Measurements from ENCODE around the gene MAP6D1.
"Not testable (repeated sequence)": the region's sequence is repeated elsewhere in the genome, so short reads cannot be mapped to it uniquely, and the experiment has no call there.

Gene MAP6D1

DNA sequence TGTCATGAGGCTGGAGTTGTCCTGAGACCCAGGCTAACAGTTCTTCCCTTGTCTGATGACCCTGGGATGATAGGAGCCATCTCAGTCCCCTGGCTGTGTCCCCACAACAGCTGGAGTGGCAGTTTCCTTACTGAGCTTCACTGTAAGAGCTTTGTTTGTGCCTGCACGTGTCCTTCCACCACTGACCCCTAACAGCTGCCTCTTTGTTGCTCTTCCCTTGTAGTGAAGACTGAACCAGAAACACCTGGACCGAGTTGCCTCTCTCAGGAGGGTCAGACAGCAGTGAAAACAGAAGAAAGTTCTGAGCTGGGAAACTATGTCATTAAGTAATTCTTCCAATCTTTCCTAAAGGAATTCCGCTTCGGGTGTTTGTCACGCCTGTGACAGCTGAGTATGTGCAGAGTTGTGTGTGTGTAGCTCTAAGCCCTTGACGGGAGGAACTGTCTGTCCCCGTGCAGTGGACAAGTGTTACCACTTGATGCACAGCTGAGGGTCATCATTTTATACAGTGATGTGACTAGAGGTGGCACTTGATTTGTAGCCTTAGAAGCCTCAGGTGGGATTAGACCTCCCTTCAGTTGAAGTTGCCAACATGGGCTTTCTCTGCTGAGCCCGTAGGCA is 25.0 kb downstream of the MAP6D1 start:
- H3K36me3 ChIP-seq (ENCODE audit: insufficient read depth, low read length), result peaks cover 45% of the 10 kb centered on the region
- no peak overlapping the region for H3K9ac ChIP-seq (ENCODE audit: low read depth, low read length)
- H3K4me1 ChIP-seq (ENCODE audit: insufficient read depth, low read length), result no peaks in the 10 kb centered on the region
- no peaks in the 10 kb centered on the region for H3K9me3 ChIP-seq (ENCODE audit: control insufficient read depth, insufficient read depth, low read length)

DNA sequence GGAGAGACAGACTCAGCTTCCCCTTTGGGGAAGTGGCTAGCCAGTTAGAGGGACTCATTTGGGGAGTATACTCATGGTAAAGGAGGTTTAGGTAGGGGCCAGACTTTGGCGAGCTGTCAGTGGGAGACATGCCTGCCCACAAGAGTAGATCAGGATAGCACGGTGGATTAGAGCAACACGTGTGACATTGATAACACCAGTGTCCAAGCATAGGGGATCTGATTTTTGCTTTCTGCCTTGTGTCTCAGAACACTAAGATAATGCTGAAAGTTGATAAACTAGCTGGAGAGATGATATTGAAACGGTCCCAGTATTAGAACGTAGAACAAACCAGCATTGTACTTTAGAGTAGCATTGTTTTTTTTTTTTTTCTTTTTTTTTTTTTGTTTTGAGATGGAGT is 25.9 kb downstream of the MAP6D1 start:
- Histone ChIP-seq H3K9me3 (ENCODE audit: control insufficient read depth, insufficient read depth, low read length) (no peaks in the 10 kb centered on the region), H3K36me3 (ENCODE audit: insufficient read depth, low read length) (peaks cover 42% of the 10 kb centered on the region), H3K9ac (ENCODE audit: low read depth, low read length) (no peak overlapping the region), H3K4me1 (ENCODE audit: insufficient read depth, low read length) (no peaks in the 10 kb centered on the region)

DNA sequence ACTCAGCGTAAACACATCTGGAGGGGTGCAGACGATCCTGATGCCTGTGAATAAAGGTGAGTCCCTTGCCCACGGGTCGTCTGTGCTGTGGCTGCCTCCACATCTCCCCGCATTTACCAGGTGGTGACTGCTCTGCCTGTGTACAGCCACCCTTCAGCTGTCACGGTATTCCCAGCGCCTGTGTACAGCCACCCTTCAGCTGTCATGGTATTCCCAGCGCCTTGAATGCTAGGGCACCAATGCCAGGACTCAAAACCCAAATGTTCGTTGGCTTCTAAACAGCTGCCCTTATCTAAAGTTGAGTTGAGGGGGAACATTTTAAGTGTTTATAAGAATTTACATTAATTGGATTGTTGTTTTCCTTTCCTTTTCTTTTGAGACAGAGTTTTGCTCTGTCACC is 27.4 kb downstream of the MAP6D1 start:
- H3K9me3 ChIP-seq (ENCODE audit: control insufficient read depth, insufficient read depth, low read length), result no peaks in the 10 kb centered on the region
- H3K9ac ChIP-seq (ENCODE audit: low read depth, low read length), result no peak overlapping the region
- H3K4me1 ChIP-seq (ENCODE audit: insufficient read depth, low read length), result no peaks in the 10 kb centered on the region
- peaks cover 36% of the 10 kb centered on the region for H3K36me3 ChIP-seq (ENCODE audit: insufficient read depth, low read length)

DNA sequence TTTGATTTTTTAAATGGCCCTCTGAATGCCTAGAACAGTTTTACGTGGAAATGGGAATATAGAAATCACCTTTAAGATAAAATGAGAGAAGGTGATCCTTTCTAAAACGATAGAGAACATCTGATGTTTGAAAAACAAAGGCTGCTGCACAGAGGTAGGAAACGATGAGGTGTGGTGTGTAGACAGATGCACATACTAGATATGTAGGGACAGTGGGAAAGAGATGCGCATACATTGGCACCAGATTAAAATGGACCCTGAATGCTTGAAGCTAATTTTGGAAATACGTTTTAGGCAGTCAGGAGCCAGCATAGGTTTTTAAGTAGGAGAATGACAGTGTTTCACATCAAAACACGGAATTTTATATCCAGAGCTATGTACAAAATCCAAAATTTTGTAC is 29.0 kb downstream of the MAP6D1 start:
- no peaks in the 10 kb centered on the region for H3K4me1 ChIP-seq (ENCODE audit: insufficient read depth, low read length)
- peaks cover 33% of the 10 kb centered on the region for H3K36me3 ChIP-seq (ENCODE audit: insufficient read depth, low read length)
- H3K9ac ChIP-seq (ENCODE audit: low read depth, low read length), result no peak overlapping the region
- H3K9me3 ChIP-seq (ENCODE audit: control insufficient read depth, insufficient read depth, low read length), result no peaks in the 10 kb centered on the region

DNA sequence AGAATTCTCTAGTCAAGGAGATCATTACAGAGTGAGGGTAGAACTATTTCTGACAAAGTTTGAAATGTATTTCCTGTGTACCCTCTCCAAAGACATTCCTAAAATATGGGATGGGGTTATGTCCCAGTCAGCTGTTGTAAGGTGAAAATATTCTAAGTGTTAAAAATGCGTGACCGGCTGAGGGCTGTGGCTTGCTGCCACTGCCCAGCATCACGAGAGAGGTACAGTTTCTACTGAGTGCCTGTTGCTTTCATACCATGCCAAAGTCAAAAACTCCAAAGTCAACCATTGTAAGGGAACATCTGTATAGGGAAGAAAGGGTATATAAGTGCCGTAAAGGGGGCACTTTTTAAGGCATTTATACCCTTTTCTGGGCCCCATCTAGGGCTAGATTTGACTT is 30.9 kb downstream of the MAP6D1 start:
- Histone ChIP-seq H3K9me3 (ENCODE audit: control insufficient read depth, insufficient read depth, low read length) (no peaks in the 10 kb centered on the region), H3K36me3 (ENCODE audit: insufficient read depth, low read length) (peaks cover 29% of the 10 kb centered on the region), H3K9ac (ENCODE audit: low read depth, low read length) (no peak overlapping the region), H3K4me1 (ENCODE audit: insufficient read depth, low read length) (no peaks in the 10 kb centered on the region)

DNA sequence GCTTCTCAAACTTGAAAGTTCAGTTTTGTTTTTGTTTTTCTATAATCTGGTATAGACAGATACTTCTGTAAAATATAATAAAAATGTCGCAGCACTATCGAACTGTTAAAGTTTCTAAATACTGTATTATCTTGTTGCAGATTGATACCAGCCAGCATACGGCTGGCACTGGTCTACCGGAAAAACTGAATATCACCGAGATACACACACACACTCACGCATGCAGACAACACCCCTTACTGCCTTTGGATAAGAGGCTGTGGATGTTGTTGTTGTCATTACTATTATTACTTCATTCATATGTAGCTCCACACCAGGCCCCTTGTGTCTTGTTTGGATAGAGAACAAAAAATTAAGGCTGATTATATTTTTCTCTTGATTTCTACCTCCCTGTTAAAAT is 32.4 kb downstream of the MAP6D1 start:
- Histone ChIP-seq H3K36me3 (ENCODE audit: insufficient read depth, low read length) (peaks cover 20% of the 10 kb centered on the region), H3K4me1 (ENCODE audit: insufficient read depth, low read length) (no peaks in the 10 kb centered on the region), H3K9ac (ENCODE audit: low read depth, low read length) (no peak overlapping the region), H3K9me3 (ENCODE audit: control insufficient read depth, insufficient read depth, low read length) (no peaks in the 10 kb centered on the region)

DNA sequence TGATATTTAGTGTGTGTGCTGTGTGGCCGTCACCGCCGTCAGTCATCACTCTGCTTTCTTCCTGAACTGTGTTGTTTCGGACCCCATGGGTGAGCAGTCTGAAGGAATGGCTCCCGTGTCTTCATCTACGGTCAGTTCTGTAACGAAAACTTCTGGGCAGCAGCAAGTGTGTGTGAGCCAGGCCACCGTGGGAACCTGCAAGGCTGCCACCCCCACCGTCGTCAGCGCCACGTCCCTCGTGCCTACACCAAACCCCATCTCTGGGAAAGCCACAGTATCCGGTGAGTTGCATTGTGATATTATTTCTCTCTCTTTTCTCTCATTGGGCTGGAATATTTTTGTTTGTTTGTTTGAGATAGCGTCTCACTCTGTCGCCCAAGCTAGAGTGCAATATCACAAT is 34.7 kb downstream of the MAP6D1 start:
- Histone ChIP-seq H3K4me1 (ENCODE audit: insufficient read depth, low read length) (no peaks in the 10 kb centered on the region), H3K36me3 (ENCODE audit: insufficient read depth, low read length) (peaks cover 31% of the 10 kb centered on the region), H3K9me3 (ENCODE audit: control insufficient read depth, insufficient read depth, low read length) (no peaks in the 10 kb centered on the region), H3K9ac (ENCODE audit: low read depth, low read length) (no peak overlapping the region)

DNA sequence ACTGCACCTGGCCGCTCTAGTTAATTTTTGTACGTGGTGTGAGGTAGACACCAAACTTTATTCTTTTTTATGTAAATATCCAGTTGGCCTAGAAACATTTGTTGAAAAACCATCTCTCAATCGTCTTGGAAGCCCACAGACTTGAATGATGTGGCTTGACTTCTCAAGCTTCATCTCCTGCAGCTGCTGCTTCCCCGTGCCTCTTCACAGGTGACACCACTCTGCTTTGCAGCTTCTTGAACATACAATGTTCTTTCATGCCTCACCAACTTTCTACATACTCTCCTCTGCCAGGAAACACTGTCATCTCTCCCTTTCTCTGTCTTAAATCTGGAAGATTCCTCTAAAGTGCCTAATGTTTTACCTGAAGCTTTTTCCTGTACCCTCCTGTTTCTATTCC is 35.6 kb downstream of the MAP6D1 start:
- Histone ChIP-seq H3K4me1 (ENCODE audit: insufficient read depth, low read length) (no peaks in the 10 kb centered on the region), H3K9ac (ENCODE audit: low read depth, low read length) (no peak overlapping the region), H3K9me3 (ENCODE audit: control insufficient read depth, insufficient read depth, low read length) (no peaks in the 10 kb centered on the region), H3K36me3 (ENCODE audit: insufficient read depth, low read length) (peaks cover 32% of the 10 kb centered on the region)

DNA sequence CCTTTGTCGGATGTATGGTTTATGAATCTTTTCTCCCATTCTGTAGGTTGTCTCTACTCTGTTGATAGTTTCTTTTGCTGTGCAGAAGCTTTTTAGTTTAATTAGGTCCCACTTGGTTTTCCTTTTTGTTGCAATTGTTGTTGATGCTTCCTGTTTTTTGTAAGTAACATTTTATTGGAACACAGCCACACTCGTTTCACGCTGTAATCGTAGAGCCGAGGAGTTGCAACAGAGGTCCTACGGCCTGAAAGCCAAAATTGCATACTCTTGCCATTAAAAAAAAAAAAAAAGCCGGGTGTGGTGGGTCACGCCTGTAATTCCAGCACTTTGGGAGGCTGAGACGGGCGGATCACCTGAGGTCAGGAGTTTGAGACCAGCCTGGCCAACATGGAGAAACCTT is 40.9 kb downstream of the MAP6D1 start:
- H3K4me1 ChIP-seq (ENCODE audit: insufficient read depth, low read length); H3K9ac ChIP-seq (ENCODE audit: low read depth, low read length); H3K9me3 ChIP-seq (ENCODE audit: control insufficient read depth, insufficient read depth, low read length): not testable (repeated sequence)
- H3K36me3 ChIP-seq (ENCODE audit: insufficient read depth, low read length), result peaks cover 32% of the 10 kb centered on the region

DNA sequence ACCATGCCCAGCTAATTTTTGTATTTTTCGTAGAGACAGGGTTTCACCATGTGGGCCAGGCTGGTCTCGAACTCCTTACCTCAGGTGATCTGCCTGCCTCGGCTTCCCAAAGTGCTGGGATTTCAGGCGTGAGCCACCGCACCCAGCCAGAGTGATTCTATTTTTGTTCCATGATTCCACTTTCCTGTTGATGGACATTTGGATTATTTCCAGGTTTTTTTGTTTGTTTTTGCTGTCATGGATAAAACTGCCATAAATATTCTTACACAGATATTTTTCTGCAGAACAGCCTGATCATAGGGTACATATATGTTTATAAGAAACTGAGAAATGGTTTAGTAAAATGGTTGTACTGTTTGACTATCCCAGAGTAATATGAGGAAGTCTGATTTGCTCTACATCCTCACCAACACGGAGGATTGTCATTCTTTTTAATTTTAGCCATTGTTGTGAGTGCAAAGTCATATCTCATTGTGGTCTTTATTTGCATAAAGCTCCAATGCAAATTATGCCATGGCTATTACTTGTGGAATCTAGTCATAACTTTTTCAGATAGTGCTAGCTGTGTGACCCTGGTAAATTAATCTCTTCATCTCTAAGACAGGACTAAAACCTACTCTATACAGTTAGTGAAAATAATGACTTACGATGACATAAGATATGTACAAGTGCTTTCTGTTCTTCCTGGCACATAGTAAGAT is 42.7 kb downstream of the MAP6D1 start:
- Histone ChIP-seq H3K9ac (ENCODE audit: low read depth, low read length) (no peak overlapping the region), H3K9me3 (ENCODE audit: control insufficient read depth, insufficient read depth, low read length) (no peaks in the 10 kb centered on the region), H3K36me3 (ENCODE audit: insufficient read depth, low read length) (peaks cover 43% of the 10 kb centered on the region)

DNA sequence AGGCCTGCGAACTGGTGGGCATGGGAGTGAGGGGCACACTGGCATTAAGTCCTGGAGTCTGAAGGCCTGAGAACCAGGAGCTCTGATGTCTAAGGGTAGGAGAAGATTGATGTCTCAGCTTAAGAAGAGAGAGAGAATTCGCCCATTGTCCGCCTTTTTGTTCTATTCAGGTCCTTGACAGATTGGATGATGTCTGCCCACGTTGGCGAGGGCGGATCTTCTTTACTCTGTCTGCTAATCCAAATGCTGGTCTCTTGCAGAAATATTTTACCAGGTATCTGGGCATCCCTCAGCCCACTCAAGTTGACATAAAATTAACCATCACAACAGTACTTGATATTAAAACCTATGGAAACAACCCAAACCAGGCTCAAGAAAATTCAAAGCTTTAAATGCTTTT is 44.1 kb downstream of the MAP6D1 start:
- no peaks in the 10 kb centered on the region for H3K4me1 ChIP-seq (ENCODE audit: insufficient read depth, low read length)
- no peaks in the 10 kb centered on the region for H3K9me3 ChIP-seq (ENCODE audit: control insufficient read depth, insufficient read depth, low read length)
- peaks cover 49% of the 10 kb centered on the region for H3K36me3 ChIP-seq (ENCODE audit: insufficient read depth, low read length)
- H3K9ac ChIP-seq (ENCODE audit: low read depth, low read length), result no peak overlapping the region

More for the DNA sequence above, 42.7 kb downstream of the MAP6D1 start:
- no peaks in the 10 kb centered on the region for H3K4me1 ChIP-seq (ENCODE audit: insufficient read depth, low read length)

DNA sequence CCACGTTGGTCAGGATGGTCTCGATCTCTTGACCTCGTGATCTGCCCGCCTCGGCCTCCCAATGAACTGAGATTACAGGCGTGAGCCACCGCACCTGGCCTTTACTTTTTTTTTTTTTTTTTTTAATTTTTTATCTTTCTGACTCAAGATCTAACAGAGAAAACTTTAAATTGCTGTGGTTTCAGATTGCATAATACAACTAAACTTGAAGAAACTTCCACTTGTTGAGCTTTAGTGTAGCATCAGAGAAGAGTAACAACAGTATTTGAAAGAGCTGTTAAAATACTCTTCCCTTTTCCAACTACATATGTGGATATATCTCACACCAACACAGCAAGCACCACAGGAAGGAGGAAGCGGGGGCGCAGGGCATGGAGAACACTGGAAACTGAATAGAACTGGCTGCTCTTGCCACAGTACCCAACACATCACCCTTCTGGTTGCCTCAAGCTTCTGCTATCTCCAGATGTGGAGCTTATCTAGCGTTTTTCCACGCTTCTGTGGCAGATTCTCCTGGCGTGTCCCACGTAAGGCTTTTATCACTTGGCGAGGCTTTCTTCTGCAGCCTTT is 45.4 kb downstream of the MAP6D1 start:
- H3K9ac ChIP-seq (ENCODE audit: low read depth, low read length), result no peak overlapping the region
- peaks cover 46% of the 10 kb centered on the region for H3K36me3 ChIP-seq (ENCODE audit: insufficient read depth, low read length)
- no peaks in the 10 kb centered on the region for H3K4me1 ChIP-seq (ENCODE audit: insufficient read depth, low read length)

DNA sequence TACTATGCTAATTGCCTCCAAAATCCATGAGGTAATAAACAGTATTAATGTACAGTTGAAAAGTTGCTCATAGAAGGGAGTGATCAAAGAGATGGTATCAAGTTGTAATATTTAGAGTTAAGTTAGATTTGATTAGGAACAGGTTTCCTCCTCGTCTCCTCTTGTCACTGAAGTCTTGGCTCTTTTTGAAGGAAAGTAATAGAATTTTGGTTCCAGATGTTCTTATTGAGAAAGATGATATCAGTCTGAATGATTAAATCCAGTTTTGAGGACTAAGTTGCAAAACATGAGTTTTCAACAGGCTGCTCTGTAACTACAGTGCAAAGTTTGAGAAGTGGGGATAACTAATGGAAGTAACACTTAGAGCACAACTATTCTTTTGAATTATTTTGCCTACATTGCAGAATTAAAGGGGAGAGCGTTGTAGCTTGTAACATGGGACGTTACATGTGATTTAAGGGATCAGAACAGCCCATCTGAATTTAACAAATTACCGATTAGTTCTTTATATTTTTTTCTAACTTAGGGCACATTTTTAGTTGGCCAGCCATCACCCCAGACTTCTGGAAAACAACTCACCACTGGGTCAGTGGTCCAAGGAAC is 48.3 kb downstream of the MAP6D1 start:
- no peak overlapping the region for H3K9ac ChIP-seq (ENCODE audit: low read depth, low read length)
- no peaks in the 10 kb centered on the region; the same call in 1 of the 2 replicates for H3K9me3 ChIP-seq (ENCODE audit: control insufficient read depth, insufficient read depth, low read length)
- peaks cover 48% of the 10 kb centered on the region for H3K36me3 ChIP-seq (ENCODE audit: insufficient read depth, low read length)
- no peaks in the 10 kb centered on the region for H3K4me1 ChIP-seq (ENCODE audit: insufficient read depth, low read length)

More for the DNA sequence above, 45.4 kb downstream of the MAP6D1 start:
- H3K9me3 ChIP-seq (ENCODE audit: control insufficient read depth, insufficient read depth, low read length), result no peaks in the 10 kb centered on the region

DNA sequence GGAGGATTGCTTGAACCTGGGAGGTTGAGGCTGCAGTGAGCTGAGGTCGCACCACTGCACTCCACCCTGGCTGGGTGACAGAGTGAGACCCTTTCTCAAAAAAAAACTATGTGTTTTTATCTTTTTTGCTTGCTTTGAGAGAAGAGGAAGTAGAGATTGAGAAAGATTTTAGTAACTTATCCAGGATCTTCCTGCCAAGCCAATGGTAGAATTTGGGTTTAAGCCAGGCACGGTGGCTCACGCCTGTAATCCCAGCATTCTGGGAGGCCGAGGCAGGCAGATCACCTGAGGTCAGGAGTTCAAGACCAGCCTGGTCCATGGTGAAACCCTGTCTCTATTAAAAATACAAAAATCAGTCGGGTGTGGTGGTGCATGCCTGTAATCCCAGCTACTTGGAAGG is 48.9 kb downstream of the MAP6D1 start:
- not testable (repeated sequence) for H3K4me1 ChIP-seq (ENCODE audit: insufficient read depth, low read length); H3K9me3 ChIP-seq (ENCODE audit: control insufficient read depth, insufficient read depth, low read length); H3K9ac ChIP-seq (ENCODE audit: low read depth, low read length)
- peaks cover 45% of the 10 kb centered on the region for H3K36me3 ChIP-seq (ENCODE audit: insufficient read depth, low read length)

DNA sequence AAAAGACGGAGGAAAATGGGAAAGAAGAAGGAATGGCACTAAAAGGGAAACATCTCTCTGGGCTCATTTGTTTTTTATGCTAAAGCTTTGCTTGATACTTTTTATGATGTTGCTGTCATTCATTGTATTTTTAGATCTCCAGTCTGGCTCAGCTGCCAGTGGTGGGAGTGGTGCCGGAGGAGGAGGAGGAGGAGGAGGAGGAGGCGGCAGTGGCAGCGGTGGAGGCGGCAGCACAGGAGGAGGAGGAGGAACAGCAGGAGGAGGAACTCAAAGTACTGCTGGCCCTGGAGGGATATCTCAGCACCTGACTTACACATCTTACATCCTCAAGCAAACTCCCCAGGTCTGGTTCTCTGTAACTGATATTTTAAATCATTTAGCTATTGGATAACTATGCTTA is 49.6 kb downstream of the MAP6D1 start:
- Histone ChIP-seq H3K9me3 (ENCODE audit: control insufficient read depth, insufficient read depth, low read length) (no peaks in the 10 kb centered on the region; the same call in 1 of the 2 replicates), H3K36me3 (ENCODE audit: insufficient read depth, low read length) (peaks cover 41% of the 10 kb centered on the region), H3K4me1 (ENCODE audit: insufficient read depth, low read length) (no peaks in the 10 kb centered on the region), H3K9ac (ENCODE audit: low read depth, low read length) (no peak overlapping the region)

Measured in ES-I3 (cell line).